ENCODE data around the gene AGFG1.

AGFG1 gene

DNA sequence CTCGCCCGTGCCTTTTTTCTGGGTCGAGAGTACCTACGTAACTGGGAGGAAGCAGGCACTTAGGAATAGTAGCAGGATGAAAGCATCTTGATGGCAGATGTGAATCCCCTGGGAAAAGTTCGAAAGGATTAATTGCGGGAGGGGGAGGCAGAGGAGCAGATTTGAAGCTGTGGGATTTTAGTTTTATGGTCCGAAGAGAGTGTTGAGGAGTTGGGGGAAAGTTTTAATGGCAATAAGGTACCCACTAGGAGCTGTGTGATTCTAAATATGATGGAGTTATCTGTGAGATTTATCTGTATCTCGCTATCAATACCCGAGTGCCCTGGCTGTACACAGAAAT, 1.1 kb downstream of the AGFG1 start:
- WGBS (ENCODE audit: extremely low coverage, insufficient coverage, insufficient read length): no CpG with 5 or more reads among the region's 9 CpGs
- Histone ChIP-seq H3K18ac (ENCODE audit: low read length) (no peak overlapping the region), H3K4me2 (ENCODE audit: low read length) (peak overlapping the region; percentile 91)

DNA sequence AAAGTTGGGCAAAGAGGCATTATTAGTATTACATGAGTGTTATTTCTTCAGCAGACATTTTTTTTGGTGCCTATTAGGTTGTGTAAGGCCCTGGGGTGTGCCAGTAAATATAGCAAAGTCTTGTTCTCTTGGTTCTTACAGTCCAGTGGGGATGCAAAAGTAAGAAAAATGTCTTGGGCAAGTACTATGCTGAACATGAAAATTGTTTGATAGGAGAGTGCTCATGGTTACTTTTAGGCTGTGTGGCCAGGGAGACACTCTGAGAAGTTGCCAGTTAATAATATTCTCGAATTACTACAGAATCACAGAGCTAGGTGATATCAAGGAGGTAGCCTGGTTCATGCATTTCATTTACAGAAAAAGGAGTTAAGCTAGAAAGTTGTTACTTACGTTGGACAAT, 1.9 kb downstream of the AGFG1 start:
- no peaks in the 10 kb centered on the region for H3K36me3 ChIP-seq (ENCODE audit: control insufficient read depth in 1 of 2, insufficient read depth in 2 of 2, low read length in 2 of 2)
- no peak overlapping the region for H2AK5ac ChIP-seq (ENCODE audit: low read length)
- peaks cover 8% of the 10 kb centered on the region for H3K79me1 ChIP-seq (ENCODE audit: low read length)
- no peak overlapping the region for H2BK5ac ChIP-seq (ENCODE audit: low read depth, low read length, poor library complexity)
- peak overlapping the region; percentile 96 for H3K4ac ChIP-seq (ENCODE audit: low read depth, low read length)
- WGBS (ENCODE audit: extremely low coverage, insufficient coverage, insufficient read length): no CpG with 5 or more reads among the region's 2 CpGs
- no peak overlapping the region for H4K91ac ChIP-seq (ENCODE audit: low read depth, low read length)
- no peak overlapping the region for H3K18ac ChIP-seq (ENCODE audit: low read length)
- no peaks in the 10 kb centered on the region for H3K9me3 ChIP-seq (ENCODE audit: insufficient read depth, low read depth, low read length)
- H3K27ac ChIP-seq (ENCODE audit: low read depth, low read length): no peak overlapping the region
- no peak overlapping the region for H3K9ac ChIP-seq (ENCODE audit: low read length)
- H2AFZ ChIP-seq (ENCODE audit: insufficient read depth, low read length, poor library complexity): no peak overlapping the region
- H3K14ac ChIP-seq (ENCODE audit: low read length): no peak overlapping the region
- no peaks in the 10 kb centered on the region for H3K27me3 ChIP-seq (ENCODE audit: insufficient read depth, low read length)
- no peak overlapping the region for H3K4me2 ChIP-seq (ENCODE audit: low read length)
- peaks cover 18% of the 10 kb centered on the region for H3K79me2 ChIP-seq (ENCODE audit: control insufficient read depth, insufficient read depth, low read length, poor library complexity)
- no peak for DNase-seq
- H2BK120ac ChIP-seq (ENCODE audit: insufficient read depth, low read length, poor library complexity): no peak overlapping the region
- H2BK12ac ChIP-seq (ENCODE audit: low read length): no peak overlapping the region
- H3K4me3 ChIP-seq (ENCODE audit: low read depth, low read length): no peak overlapping the region
- no peak overlapping the region for H4K12ac ChIP-seq (ENCODE audit: low read depth, low read length)
- peaks cover 4 to 7% of the 10 kb centered on the region in 2 experiments for H3K4me1 ChIP-seq (ENCODE audit: control insufficient read depth in 1 of 2, insufficient read depth in 2 of 2, low read length in 2 of 2)
- no peak overlapping the region for H4K8ac ChIP-seq (ENCODE audit: low read depth, low read length)
- no peak overlapping the region for H3K23ac ChIP-seq (ENCODE audit: low read length)

More for the DNA sequence above, 1.1 kb downstream of the AGFG1 start:
- Histone ChIP-seq H4K91ac (ENCODE audit: low read depth, low read length) (no peak overlapping the region), H4K12ac (ENCODE audit: low read depth, low read length) (no peak overlapping the region), H4K8ac (ENCODE audit: low read depth, low read length) (no peak overlapping the region), H3K4me1 (ENCODE audit: control insufficient read depth in 1 of 2, insufficient read depth in 2 of 2, low read length in 2 of 2) (peaks cover 4 to 7% of the 10 kb centered on the region in 2 experiments), H3K79me2 (ENCODE audit: control insufficient read depth, insufficient read depth, low read length, poor library complexity) (peaks cover 15% of the 10 kb centered on the region), H2BK12ac (ENCODE audit: low read length) (no peak overlapping the region), H3K4me3 (ENCODE audit: low read depth, low read length) (peak overlapping the region; percentile 100), H2AFZ (ENCODE audit: insufficient read depth, low read length, poor library complexity) (no peak overlapping the region), H2AK5ac (ENCODE audit: low read length) (no peak overlapping the region), H3K14ac (ENCODE audit: low read length) (no peak overlapping the region), H3K36me3 (ENCODE audit: control insufficient read depth in 1 of 2, insufficient read depth in 2 of 2, low read length in 2 of 2) (no peaks in the 10 kb centered on the region), H3K9me3 (ENCODE audit: insufficient read depth, low read depth, low read length) (no peaks in the 10 kb centered on the region), H3K27ac (ENCODE audit: low read depth, low read length) (no peak overlapping the region), H3K9ac (ENCODE audit: low read length) (peak overlapping the region; percentile 67), H2BK5ac (ENCODE audit: low read depth, low read length, poor library complexity) (no peak overlapping the region), H3K79me1 (ENCODE audit: low read length) (peaks cover 8% of the 10 kb centered on the region), H3K4ac (ENCODE audit: low read depth, low read length) (peak overlapping the region; percentile 66), H2BK120ac (ENCODE audit: insufficient read depth, low read length, poor library complexity) (no peak overlapping the region), H3K27me3 (ENCODE audit: insufficient read depth, low read length) (no peaks in the 10 kb centered on the region), H3K23ac (ENCODE audit: low read length) (no peak overlapping the region)
- DNase-seq: no peak

DNA sequence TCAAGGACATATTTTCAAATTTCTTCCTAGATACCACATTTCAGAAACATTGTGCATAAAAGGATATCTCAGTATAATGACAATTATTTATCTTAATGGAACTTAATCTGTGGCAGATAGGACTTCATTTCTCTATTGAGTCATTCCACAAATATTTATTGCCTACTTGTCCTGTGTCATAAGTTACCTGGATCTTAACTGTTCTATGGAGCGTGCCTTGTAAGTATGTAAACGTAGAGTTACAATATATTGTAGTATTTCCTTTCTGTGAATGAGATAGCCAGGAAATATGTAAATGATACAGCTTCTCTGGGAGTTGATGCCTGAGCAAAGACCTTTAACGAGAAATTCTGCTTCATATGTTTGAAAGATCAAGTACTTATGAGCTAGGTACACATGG, 2.5 kb downstream of the AGFG1 start:
- Histone ChIP-seq H2AK5ac (ENCODE audit: low read length) (no peak overlapping the region), H3K79me2 (ENCODE audit: control insufficient read depth, insufficient read depth, low read length, poor library complexity) (peaks cover 18% of the 10 kb centered on the region), H3K27me3 (ENCODE audit: insufficient read depth, low read length) (no peaks in the 10 kb centered on the region), H3K4me2 (ENCODE audit: low read length) (no peak overlapping the region), H2BK5ac (ENCODE audit: low read depth, low read length, poor library complexity) (no peak overlapping the region), H2AFZ (ENCODE audit: insufficient read depth, low read length, poor library complexity) (no peak overlapping the region), H3K36me3 (ENCODE audit: control insufficient read depth in 1 of 2, insufficient read depth in 2 of 2, low read length in 2 of 2) (no peaks in the 10 kb centered on the region), H3K4ac (ENCODE audit: low read depth, low read length) (no peak overlapping the region), H4K91ac (ENCODE audit: low read depth, low read length) (no peak overlapping the region), H3K18ac (ENCODE audit: low read length) (no peak overlapping the region), H3K14ac (ENCODE audit: low read length) (no peak overlapping the region), H3K79me1 (ENCODE audit: low read length) (peaks cover 8% of the 10 kb centered on the region), H2BK12ac (ENCODE audit: low read length) (no peak overlapping the region), H3K9ac (ENCODE audit: low read length) (no peak overlapping the region), H4K12ac (ENCODE audit: low read depth, low read length) (no peak overlapping the region), H3K9me3 (ENCODE audit: insufficient read depth, low read depth, low read length) (no peaks in the 10 kb centered on the region), H3K4me3 (ENCODE audit: low read depth, low read length) (no peak overlapping the region), H3K27ac (ENCODE audit: low read depth, low read length) (no peak overlapping the region), H3K4me1 (ENCODE audit: control insufficient read depth in 1 of 2, insufficient read depth in 2 of 2, low read length in 2 of 2) (peaks cover 4 to 7% of the 10 kb centered on the region in 2 experiments), H3K23ac (ENCODE audit: low read length) (no peak overlapping the region), H4K8ac (ENCODE audit: low read depth, low read length) (no peak overlapping the region), H2BK120ac (ENCODE audit: insufficient read depth, low read length, poor library complexity) (no peak overlapping the region)
- peak in 1 of 2 donors; percentile 26 for DNase-seq
- WGBS (ENCODE audit: extremely low coverage, insufficient coverage, insufficient read length): no CpG with 5 or more reads among the region's 3 CpGs

DNA sequence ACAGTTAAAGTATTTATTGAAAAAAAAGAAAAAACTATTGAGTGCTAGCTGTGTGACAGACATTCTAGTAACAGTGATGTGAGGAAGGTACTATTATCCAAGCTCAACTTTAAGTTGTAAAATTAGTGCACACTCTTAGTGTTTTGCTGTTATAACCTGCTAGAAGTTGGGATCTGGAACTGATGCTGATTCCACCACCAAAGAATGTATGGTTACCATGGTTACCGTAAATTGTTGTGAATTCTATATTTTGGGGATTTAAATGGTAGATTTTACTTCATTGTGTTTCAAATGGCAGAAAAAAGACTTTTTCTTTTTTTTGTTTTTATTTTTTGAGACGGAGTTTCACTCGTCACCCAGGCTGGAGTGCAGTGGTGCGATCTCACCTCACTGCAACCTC, 5.3 kb downstream of the AGFG1 start:
- DNase-seq: peak in 1 of 2 donors; percentile 47

More for the DNA sequence above, 5.3 kb downstream of the AGFG1 start:
- peaks cover 0 to 4% of the 10 kb centered on the region in 2 experiments for H3K4me1 ChIP-seq (ENCODE audit: control insufficient read depth in 1 of 2, insufficient read depth in 2 of 2, low read length in 2 of 2)
- no CpG with 5 or more reads among the region's 4 CpGs for WGBS (ENCODE audit: extremely low coverage, insufficient coverage, insufficient read length)
- H3K4ac ChIP-seq (ENCODE audit: low read depth, low read length): peak overlapping the region; percentile 91
- no peaks in the 10 kb centered on the region for H3K27me3 ChIP-seq (ENCODE audit: insufficient read depth, low read length)
- H2AFZ ChIP-seq (ENCODE audit: insufficient read depth, low read length, poor library complexity): no peak overlapping the region
- no peak overlapping the region for H3K4me2 ChIP-seq (ENCODE audit: low read length)
- H4K8ac ChIP-seq (ENCODE audit: low read depth, low read length): no peak overlapping the region
- H2BK5ac ChIP-seq (ENCODE audit: low read depth, low read length, poor library complexity): no peak overlapping the region
- no peak overlapping the region for H3K4me3 ChIP-seq (ENCODE audit: low read depth, low read length)
- no peak overlapping the region for H3K18ac ChIP-seq (ENCODE audit: low read length)
- no peak overlapping the region for H3K9ac ChIP-seq (ENCODE audit: low read length)
- H3K27ac ChIP-seq (ENCODE audit: low read depth, low read length): no peak overlapping the region
- H2AK5ac ChIP-seq (ENCODE audit: low read length): no peak overlapping the region
- peaks cover 3% of the 10 kb centered on the region for H3K79me1 ChIP-seq (ENCODE audit: low read length)
- no peak overlapping the region for H2BK12ac ChIP-seq (ENCODE audit: low read length)
- no peak overlapping the region for H3K23ac ChIP-seq (ENCODE audit: low read length)
- no peaks in the 10 kb centered on the region for H3K9me3 ChIP-seq (ENCODE audit: insufficient read depth, low read depth, low read length)
- H4K12ac ChIP-seq (ENCODE audit: low read depth, low read length): no peak overlapping the region
- H4K91ac ChIP-seq (ENCODE audit: low read depth, low read length): no peak overlapping the region
- H3K36me3 ChIP-seq (ENCODE audit: control insufficient read depth in 1 of 2, insufficient read depth in 2 of 2, low read length in 2 of 2): no peaks in the 10 kb centered on the region
- no peak overlapping the region for H2BK120ac ChIP-seq (ENCODE audit: insufficient read depth, low read length, poor library complexity)
- H3K14ac ChIP-seq (ENCODE audit: low read length): no peak overlapping the region
- peaks cover 18% of the 10 kb centered on the region for H3K79me2 ChIP-seq (ENCODE audit: control insufficient read depth, insufficient read depth, low read length, poor library complexity)
